ENCODE results near the gene WDHD1.

The WDHD1 gene

GRCh38 chr14:55059333-55059732 lies 32.4 kb upstream of the WDHD1 start:
- no peak for TF ChIP-seq REST (IDR thresholded peaks at IDR 0.05; ENCODE audit: insufficient read depth in 1 of 2, low read depth in 2 of 2, low read length in 2 of 2)
- no peak for TF ChIP-seq TAF1 (IDR thresholded peaks at IDR 0.05; ENCODE audit: borderline replicate concordance, insufficient read depth, low read length)
- TF ChIP-seq SIN3A (IDR thresholded peaks at IDR 0.05; ENCODE audit: borderline replicate concordance, insufficient read depth, low read length): no peak
- no peak for TF ChIP-seq POLR2AphosphoS5 (IDR thresholded peaks at IDR 0.05; ENCODE audit: low read depth, low read length)
- TF ChIP-seq FOXP2 (optimal IDR thresholded peaks at IDR 0.05; ENCODE audit: borderline replicate concordance, extremely low read depth, extremely low read length, insufficient read depth): no peak

- TF ChIP-seq REST (IDR thresholded peaks at IDR 0.05; ENCODE audit: insufficient read depth in 1 of 2, low read depth in 2 of 2, low read length in 2 of 2): no peak
- no peak for TF ChIP-seq POLR2AphosphoS5 (IDR thresholded peaks at IDR 0.05; ENCODE audit: low read depth, low read length)
- no peak for TF ChIP-seq FOXP2 (optimal IDR thresholded peaks at IDR 0.05; ENCODE audit: borderline replicate concordance, extremely low read depth, extremely low read length, insufficient read depth)
Measured at GRCh38 chr14:55057919-55058318, 31.0 kb upstream of the WDHD1 start.

GRCh38 chr14:55054098-55054497 lies 27.2 kb upstream of the WDHD1 start:
- TF ChIP-seq SIN3A (IDR thresholded peaks at IDR 0.05; ENCODE audit: borderline replicate concordance, insufficient read depth, low read length) (no peak), REST (IDR thresholded peaks at IDR 0.05; ENCODE audit: insufficient read depth in 1 of 2, low read depth in 2 of 2, low read length in 2 of 2) (no peak), TAF1 (IDR thresholded peaks at IDR 0.05; ENCODE audit: borderline replicate concordance, insufficient read depth, low read length) (no peak), POLR2AphosphoS5 (IDR thresholded peaks at IDR 0.05; ENCODE audit: low read depth, low read length) (no peak), FOXP2 (optimal IDR thresholded peaks at IDR 0.05; ENCODE audit: borderline replicate concordance, extremely low read depth, extremely low read length, insufficient read depth) (no peak)

GRCh38 chr14:55053500-55053899 lies 26.6 kb upstream of the WDHD1 start:
- TF ChIP-seq POLR2AphosphoS5 (IDR thresholded peaks at IDR 0.05; ENCODE audit: low read depth, low read length) (no peak), TAF1 (IDR thresholded peaks at IDR 0.05; ENCODE audit: borderline replicate concordance, insufficient read depth, low read length) (no peak)

- TF ChIP-seq TAF1 (IDR thresholded peaks at IDR 0.05; ENCODE audit: borderline replicate concordance, insufficient read depth, low read length): no peak
- no peak for TF ChIP-seq FOXP2 (optimal IDR thresholded peaks at IDR 0.05; ENCODE audit: borderline replicate concordance, extremely low read depth, extremely low read length, insufficient read depth)
Measured at GRCh38 chr14:55053018-55053417, 26.1 kb upstream of the WDHD1 start.

GRCh38 chr14:55052269-55052930 lies 25.5 kb upstream of the WDHD1 start:
- no peak for TF ChIP-seq FOXP2 (optimal IDR thresholded peaks at IDR 0.05; ENCODE audit: borderline replicate concordance, extremely low read depth, extremely low read length, insufficient read depth)
- no peak for TF ChIP-seq SIN3A (IDR thresholded peaks at IDR 0.05; ENCODE audit: borderline replicate concordance, insufficient read depth, low read length)
- no peak for TF ChIP-seq REST (IDR thresholded peaks at IDR 0.05; ENCODE audit: insufficient read depth in 1 of 2, low read depth in 2 of 2, low read length in 2 of 2)
- no peak for TF ChIP-seq POLR2AphosphoS5 (IDR thresholded peaks at IDR 0.05; ENCODE audit: low read depth, low read length)
- no peak for TF ChIP-seq TAF1 (IDR thresholded peaks at IDR 0.05; ENCODE audit: borderline replicate concordance, insufficient read depth, low read length)
